Common myeloid progenitor, CD34-positive (primary cell): ENCODE results near the gene SAMD4A.
"Not testable (repeated sequence)": the region's sequence is repeated elsewhere in the genome, so short reads cannot be mapped to it uniquely, and the experiment has no call there.

ENCODE experiments used
- CTCF ChIA-PET: fragments of 350-600 bp; sonication (Branson Sonifier 250); formaldehyde crosslinking; loops from one replicate; lab custom pipeline; 2021; ENCODE audit warnings: antibody characterized with exemption; lab: Charles Lee
- POLR2A ChIA-PET: fragments of 350-600 bp; sonication (Branson Sonifier 250); formaldehyde crosslinking; loops from one replicate; lab custom pipeline; 2021; ENCODE audit warnings: antibody characterized with exemption; lab: Charles Lee
- DNase-seq, 3 donors: peaks; one replicate each; pipeline versions ENCODE4 v3.0.0 to v3.0.0-alpha.2; 2013
- H3K27ac ChIP-seq, 2 experiments: 1 replicate in 1 of 2; 2 replicates in 1 of 2; pipeline ENCODE4 v1.7.0; 2013; ENCODE audit warnings: inconsistent platforms in 2 of 2, low read length in 2 of 2, mild to moderate bottlenecking in 2 of 2, low read depth in 1 of 2, moderate library complexity in 1 of 2; ENCODE audit not compliant: severe bottlenecking in 2 of 2, insufficient read depth in 1 of 2, poor library complexity in 1 of 2
- H3K27me3 ChIP-seq, 5 experiments: replicated peaks in 2 of 5; 1 replicate in 3 of 5; 2 replicates in 2 of 5; pipeline versions ENCODE4 v1.6.1 to v1.7.0; 2013; ENCODE audit warnings: low read length in 4 of 5, mild to moderate bottlenecking in 2 of 5, moderate library complexity in 2 of 5, inconsistent platforms in 1 of 5; ENCODE audit not compliant: insufficient read depth in 5 of 5, control insufficient read depth in 4 of 5
- H3K36me3 ChIP-seq, 4 experiments: 1 replicate in 2 of 4; 2 replicates in 2 of 4; pipeline versions ENCODE4 v1.6.1 to v1.7.0; 2013; ENCODE audit warnings: low read length in 3 of 4, control low read depth in 1 of 4, mild to moderate bottlenecking in 1 of 4; ENCODE audit not compliant: control insufficient read depth in 4 of 4, insufficient read depth in 4 of 4
- H3K4me1 ChIP-seq, 4 experiments: 1 replicate in 3 of 4; 2 replicates in 1 of 4; pipeline versions ENCODE4 v1.6.1 to v1.7.1; 2013; ENCODE audit warnings: low read length in 3 of 4, mild to moderate bottlenecking in 3 of 4, control low read depth in 1 of 4, inconsistent platforms in 1 of 4, moderate library complexity in 1 of 4; ENCODE audit not compliant: control insufficient read depth in 4 of 4, insufficient read depth in 4 of 4; ENCODE audit errors: control extremely low read depth in 1 of 4
- H3K4me3 ChIP-seq, 7 experiments: 1 replicate in 4 of 7; 2 replicates in 3 of 7; pipeline versions ENCODE4 v1.5.1 to v1.7.0; 2013; ENCODE audit warnings: mild to moderate bottlenecking in 7 of 7, low read length in 6 of 7, moderate library complexity in 6 of 7, inconsistent platforms in 2 of 7, low read depth in 2 of 7, control low read depth in 1 of 7; ENCODE audit not compliant: insufficient read depth in 4 of 7, control insufficient read depth in 1 of 7; ENCODE audit errors: extremely low read depth in 1 of 7
- H3K9me3 ChIP-seq, 5 experiments: 1 replicate in 4 of 5; 2 replicates in 1 of 5; pipeline versions ENCODE4 v1.6.1 to v1.7.1; 2013; ENCODE audit warnings: low read length in 4 of 5, mild to moderate bottlenecking in 2 of 5, inconsistent platforms in 1 of 5, low read depth in 1 of 5, moderate library complexity in 1 of 5; ENCODE audit not compliant: control insufficient read depth in 4 of 5, insufficient read depth in 2 of 5; ENCODE audit errors: control extremely low read depth in 1 of 5
- WGBS: methylation state at CpG from one replicate; pipeline ENCODE4 v1.1.5; 2013; ENCODE audit not compliant: insufficient coverage; 5-methylcytosine and 5-hydroxymethylcytosine counted together

Gene SAMD4A

DNA sequence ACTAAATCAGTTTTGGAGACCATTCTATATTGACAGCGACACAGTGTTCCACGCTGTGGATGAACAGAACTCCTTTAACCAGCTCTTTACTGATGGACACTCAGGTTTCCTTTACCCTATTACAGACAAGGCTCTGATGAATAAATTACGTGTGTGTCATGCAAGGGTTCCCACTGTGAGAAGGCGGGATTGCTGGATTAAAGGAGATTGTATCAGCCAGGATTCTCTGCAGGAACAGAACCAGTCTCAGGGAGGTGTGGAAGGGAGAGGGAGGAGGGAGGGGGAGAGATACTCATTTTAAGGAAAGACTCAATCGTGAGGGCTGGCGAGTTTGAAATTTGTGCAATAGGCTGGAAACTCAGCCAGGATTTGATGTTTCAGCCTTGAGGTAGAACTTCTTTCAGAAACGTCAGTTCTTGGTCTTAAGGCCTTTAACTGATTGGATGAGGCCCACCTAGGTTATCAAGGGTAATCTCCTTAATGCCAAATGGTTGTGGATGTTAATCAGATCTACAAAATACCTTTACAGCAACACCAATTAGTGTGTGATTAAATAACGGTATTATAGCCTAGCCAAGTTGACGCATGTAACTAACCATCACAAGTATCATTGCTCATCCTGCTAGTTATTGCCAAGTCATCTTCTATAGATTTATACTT is 231.7 kb downstream of the SAMD4A start:
- Histone ChIP-seq H3K4me3 (no peak overlapping the region), H3K4me1 (no peaks in the 10 kb centered on the region), H3K27ac (no peak overlapping the region), H3K27me3 (no peaks in the 10 kb centered on the region), H3K36me3 (no peaks in the 10 kb centered on the region), H3K9me3 (peaks cover 0 to 12% (median 2%) of the 10 kb centered on the region in 5 experiments)
- CTCF ChIA-PET: interaction anchor here (1.1 kb wide), 1 partner anchor 24 kb away, joined by 3 read pairs; no protein-coding TSS in a partner anchor
- POLR2A ChIA-PET: no interaction called here
- no peak for DNase-seq
- WGBS: 98% methylated on average over 8 of the region's 9 CpGs

DNA sequence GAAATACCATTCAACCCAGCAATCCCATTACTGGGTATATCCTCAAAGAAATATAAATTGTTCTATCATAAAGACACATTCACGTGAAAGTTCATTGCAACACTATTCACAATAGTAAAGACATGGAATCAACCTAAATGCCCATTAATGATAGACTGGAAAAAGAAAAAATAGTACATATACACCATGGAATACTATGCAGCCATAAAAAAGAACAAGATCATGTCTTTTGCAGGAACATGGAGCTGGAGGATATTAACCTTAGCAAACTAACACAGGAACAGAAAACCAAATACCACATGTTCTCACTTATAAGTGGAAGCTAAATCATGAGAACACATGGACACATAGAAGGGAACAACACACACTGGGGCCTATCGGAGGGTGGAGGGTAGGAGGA is 234.6 kb downstream of the SAMD4A start:
- H3K9me3 ChIP-seq, H3K27ac ChIP-seq, POLR2A ChIA-PET, DNase-seq, H3K4me3 ChIP-seq, H3K27me3 ChIP-seq, H3K36me3 ChIP-seq, H3K4me1 ChIP-seq: not testable (repeated sequence)
- WGBS: no CpG with 5 or more reads among the region's 2 CpGs
- CTCF ChIA-PET: interaction anchor here (7.9 kb wide), 1 partner anchor 26 kb away, joined by 76 read pairs; no protein-coding TSS in a partner anchor

DNA sequence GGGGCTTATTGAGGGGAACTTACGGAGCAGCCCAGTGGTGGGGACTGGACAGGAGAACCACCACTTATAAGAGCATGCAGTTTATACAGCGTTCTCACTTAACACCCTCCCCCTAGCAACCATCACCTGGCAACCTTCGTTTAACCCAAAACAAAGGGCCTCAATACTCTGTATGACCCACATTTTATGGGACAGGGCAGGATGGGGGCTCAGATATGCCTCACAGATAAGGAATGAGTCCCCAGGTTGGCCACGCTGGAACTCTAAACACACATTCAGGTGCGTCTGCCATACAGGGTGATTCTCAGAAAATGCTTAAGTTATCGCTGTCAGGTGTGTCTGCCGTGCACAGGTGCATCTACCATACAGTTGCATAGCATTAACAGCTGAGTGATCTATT is 236.5 kb downstream of the SAMD4A start:
- Histone ChIP-seq H3K36me3 (no peaks in the 10 kb centered on the region), H3K27me3 (peaks cover 0 to 2% (median 0%) of the 10 kb centered on the region in 5 experiments), H3K4me1 (peaks cover 0 to 8% (median 0%) of the 10 kb centered on the region in 4 experiments), H3K4me3 (no peak overlapping the region), H3K9me3 (no peaks in the 10 kb centered on the region), H3K27ac (no peak overlapping the region)
- WGBS: 94% methylated on average over 5 of the region's 7 CpGs
- ChIA-PET POLR2A (no interaction called here), CTCF (interaction anchor here (1.0 to 7.9 kb wide), 9 partner anchors 8 to 238 kb away, joined by 3 to 76 read pairs (median 14); partner anchors contain the start of gene SAMD4A)
- DNase-seq: peak in 2 of 3 donors; percentile 46 to 60

DNA sequence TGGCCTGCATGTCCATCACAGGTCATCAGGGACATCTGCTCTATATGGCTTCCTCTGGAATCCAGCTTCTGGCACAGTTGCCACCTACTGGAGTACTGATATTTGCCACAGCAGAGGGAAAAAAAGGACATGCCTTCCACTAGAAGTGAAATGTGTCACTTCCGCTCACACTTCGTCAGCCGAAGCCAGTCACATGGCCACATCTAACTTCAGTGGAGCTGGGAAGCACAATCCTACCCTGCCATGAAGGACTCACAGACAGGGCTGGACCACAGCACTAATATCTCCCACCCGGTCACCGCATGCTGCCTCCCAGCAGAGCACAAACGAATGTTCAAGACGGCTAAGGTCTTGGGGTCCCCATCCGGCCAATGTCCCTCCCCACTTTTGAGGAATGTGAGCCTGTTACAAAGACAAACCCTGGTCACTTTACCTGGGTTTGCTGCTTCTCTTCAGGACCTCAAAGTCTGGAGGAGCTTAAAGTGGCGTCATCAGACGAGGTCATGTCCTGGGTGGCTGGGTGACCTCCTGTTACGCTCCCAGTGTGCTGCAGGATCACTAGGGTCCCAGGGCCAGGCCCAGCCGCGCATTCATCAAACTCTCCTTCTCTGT is 237.1 kb downstream of the SAMD4A start:
- ChIA-PET CTCF (interaction anchor here (1.0 to 7.9 kb wide), 12 partner anchors 8 to 247 kb away, joined by 3 to 76 read pairs (median 14); partner anchors contain the start of gene SAMD4A), POLR2A (no interaction called here)

DNA sequence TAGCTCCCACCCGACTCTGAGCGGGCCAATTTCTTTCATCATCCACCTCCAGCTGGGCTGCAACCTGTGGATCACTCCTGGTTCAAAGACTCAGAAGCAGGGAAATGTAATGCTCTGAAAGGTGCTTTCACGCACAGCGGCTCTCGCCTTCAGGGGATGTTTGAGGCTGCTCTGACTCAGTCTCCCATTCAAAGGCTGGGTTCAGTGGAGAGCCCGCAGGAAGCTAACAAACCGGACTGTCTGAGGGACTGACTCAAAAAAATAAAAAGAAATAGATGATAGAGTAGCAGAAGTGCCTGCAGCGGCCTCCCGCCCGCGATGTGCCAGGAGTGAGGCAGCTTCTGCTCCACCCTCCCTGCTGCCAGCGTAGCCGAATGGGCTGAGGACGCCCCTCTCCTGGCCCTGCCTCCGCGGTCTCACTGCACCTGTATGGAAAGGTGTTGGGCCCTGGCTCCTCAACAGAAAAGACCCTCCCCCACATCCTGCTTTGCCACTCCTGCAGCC is 237.7 kb downstream of the SAMD4A start:
- Histone ChIP-seq H3K27ac (no peak overlapping the region), H3K27me3 (peaks cover 0 to 2% (median 0%) of the 10 kb centered on the region in 5 experiments), H3K36me3 (no peaks in the 10 kb centered on the region), H3K9me3 (no peaks in the 10 kb centered on the region), H3K4me1 (peaks cover 0 to 8% (median 0%) of the 10 kb centered on the region in 4 experiments), H3K4me3 (no peak overlapping the region)
- no peak for DNase-seq
- POLR2A ChIA-PET: no interaction called here
- 93% methylated on average over 11 of the region's 16 CpGs for WGBS
- CTCF ChIA-PET: interaction anchor here (0.9 to 7.9 kb wide), 15 partner anchors 8 to 247 kb away, joined by 3 to 76 read pairs (median 7); partner anchors contain the start of gene SAMD4A

More for the DNA sequence above, 237.1 kb downstream of the SAMD4A start:
- 96% methylated on average over 13 of the region's 13 CpGs for WGBS
- Histone ChIP-seq H3K36me3 (no peaks in the 10 kb centered on the region), H3K4me1 (peaks cover 0 to 8% (median 0%) of the 10 kb centered on the region in 4 experiments), H3K4me3 (no peak overlapping the region), H3K27me3 (peaks cover 0 to 2% (median 0%) of the 10 kb centered on the region in 5 experiments), H3K9me3 (no peaks in the 10 kb centered on the region), H3K27ac (no peak overlapping the region)
- DNase-seq: peak in 1 of 3 donors; percentile 15

DNA sequence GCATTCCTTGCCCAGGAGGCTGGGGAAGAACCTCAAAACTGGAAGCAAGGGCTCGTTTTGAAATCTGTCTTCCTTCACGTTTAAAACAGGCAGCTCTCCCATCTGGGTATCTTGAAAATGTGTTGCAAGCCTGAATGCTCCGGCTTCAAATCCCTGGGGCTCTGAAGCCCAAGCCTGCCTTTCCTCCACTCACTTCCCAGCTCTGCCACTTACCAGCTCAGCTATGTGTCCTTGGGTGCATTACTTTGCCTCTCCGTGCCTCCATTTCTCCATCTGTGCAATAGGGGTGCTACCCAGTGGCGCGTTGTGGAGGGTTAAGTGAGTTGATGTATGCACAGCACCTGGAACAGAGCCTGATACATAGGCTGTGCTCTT is 238.1 kb downstream of the SAMD4A start:
- 88% methylated on average over 6 of the region's 6 CpGs for WGBS
- Histone ChIP-seq H3K36me3 (no peaks in the 10 kb centered on the region), H3K27ac (no peak overlapping the region), H3K4me1 (peaks cover 0 to 8% (median 0%) of the 10 kb centered on the region in 4 experiments), H3K27me3 (peaks cover 0 to 2% (median 0%) of the 10 kb centered on the region in 5 experiments), H3K9me3 (no peaks in the 10 kb centered on the region), H3K4me3 (no peak overlapping the region)
- POLR2A ChIA-PET: no interaction called here
- CTCF ChIA-PET: interaction anchor here (0.9 to 7.9 kb wide), 17 partner anchors 8 to 254 kb away, joined by 3 to 76 read pairs (median 6); partner anchors contain the start of gene SAMD4A
- DNase-seq: no peak
